GM12874 (cell line): Measurements from ENCODE around the gene ASPM.

ENCODE experiments used
- CTCF ChIP-seq: IDR thresholded peaks from 2 replicates; pipeline ENCODE4 v1.5.1; 2011; ENCODE audit warnings: low read depth, mild to moderate bottlenecking, control low read depth, low read length, moderate library complexity; ENCODE audit not compliant: insufficient read depth

The ASPM gene

GRCh38 chr1:197156692-197157091 lies 10.2 kb upstream of the ASPM start:
- TF ChIP-seq CTCF = no peak

- no peak for TF ChIP-seq CTCF
These were observed 6.2 kb upstream of the ASPM start for GRCh38 chr1:197152662-197153061.

- TF ChIP-seq CTCF = no peak
These were observed 4.7 kb upstream of the ASPM start for GRCh38 chr1:197151185-197151584.

GRCh38 chr1:197150336-197151005 lies 4.0 kb upstream of the ASPM start:
- no peak for TF ChIP-seq CTCF

GRCh38 chr1:197149340-197149739 lies 2.9 kb upstream of the ASPM start:
- TF ChIP-seq CTCF = no peak

GRCh38 chr1:197145446-197146024 lies 934 bp downstream of the ASPM start:
- no peak for TF ChIP-seq CTCF

GRCh38 chr1:197144570-197145325 lies 1.7 kb downstream of the ASPM start:
- no peak for TF ChIP-seq CTCF
